Left lung (tissue), 10 donors: ENCODE results near the gene PCSK1. TPM values are rescaled to one million over a fixed set of nuclear protein-coding genes. Genes with fewer than 3 reads are reported as not detected.

Experiments
- ATAC-seq: fragments of 200-7000 bp; cut with Tn5 transposase; one replicate; pipeline ENCODE4 v1.9.1; 2020; ENCODE audit warnings: moderate library complexity
- DNase-seq, 4 donors: peaks; one replicate each; pipeline ENCODE4 v3.0.0-alpha.2; 2013 to 2020
- H3K27ac ChIP-seq, 2 donors: fragments of 200-600 bp; sonication (generic) in 1 of 2; one replicate each; pipeline versions ENCODE4 v1.5.0 to v1.8.0; 2020 to 2021
- H3K27me3 ChIP-seq, 2 donors: fragments of 200-600 bp; sonication (generic) in 1 of 2; one replicate each; pipeline versions ENCODE4 v1.5.0 to v1.8.0; 2020 to 2021
- H3K36me3 ChIP-seq, 2 donors: fragments of 200-600 bp; sonication (generic) in 1 of 2; one replicate each; pipeline versions ENCODE4 v1.5.0 to v1.8.0; 2020 to 2021
- H3K4me1 ChIP-seq, 2 donors: fragments of 200-600 bp; one replicate each; pipeline ENCODE4 v1.8.0; 2021
- H3K4me3 ChIP-seq, 2 donors: fragments of 200-600 bp; sonication (generic) in 1 of 2; one replicate each; pipeline versions ENCODE4 v1.5.0 to v1.8.0; 2020 to 2021; ENCODE audit warnings: mild to moderate bottlenecking in 1 of 2
- H3K9me3 ChIP-seq, 2 donors: fragments of 200-600 bp; sonication (generic) in 1 of 2; one replicate each; pipeline versions ENCODE4 v1.5.0 to v1.8.0; 2020 to 2021
- intact Hi-C, 2 donors: fragments of 100-400 bp; cut with DNase I; formaldehyde crosslinking; loops; one replicate each; pipeline versions ENCODE4 v1.11.2 to v1.14.2; 2022
- polyA plus RNA-seq, 6 donors: library from polyadenylated mRNA; unstranded; fragments of 120-200 nt; gene quantifications; one replicate each; pipeline ENCODE4 v1.2.1, GENCODE V29; 2013; ENCODE audit not compliant: insufficient read length in 6 of 6
- total RNA-seq, 2 donors: library from RNA; stranded (reverse); fragmentation: NEBNext Ultra II Directional; extraction: Animal tissue kit (Norgen Biotek cat#: 25700); gene quantifications; one replicate each; pipeline ENCODE4 v1.2.1, GENCODE V29; 2021
- TF ChIP-seq, protein P1 (sequence below), 2 donors: fragments of 200-600 bp; sonication (generic) in 1 of 2; IDR thresholded peaks; one replicate each; pipeline versions ENCODE4 v1.5.0 to v1.8.0; 2021; ENCODE audit warnings: antibody characterized with exemption in 2 of 2
- donor health status: DM: no; HTN: yes; CAD: no.
- donor health status: DM: no; HTN: no; CAD: no.

Gene PCSK1
- total and polyA plus RNA-seq, 8 donors = 0.15 to 0.93 (median 0.50) TPM

DNA sequence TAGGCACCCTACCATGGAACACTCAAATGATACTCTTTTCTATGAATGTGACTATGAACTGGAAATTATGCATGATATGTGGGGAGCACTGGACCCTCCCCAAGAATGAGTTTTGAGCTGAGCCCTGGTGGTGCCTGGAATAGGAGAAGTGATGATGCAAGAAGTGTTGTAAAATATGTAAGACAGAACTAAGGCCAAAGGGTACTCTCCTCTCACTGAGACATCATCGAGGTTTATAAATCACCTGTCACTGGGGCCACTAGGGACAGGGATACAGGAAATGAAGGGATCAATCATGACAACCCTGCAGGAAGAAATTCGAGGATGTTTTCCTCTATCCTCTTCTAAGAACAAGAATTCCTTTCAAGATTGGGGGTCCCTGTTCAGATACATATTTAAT, 45.4 kb downstream of the PCSK1 start:
- DNase-seq (no peak), ATAC-seq (no peak)
- Histone ChIP-seq H3K4me1 (no peaks in the 10 kb centered on the region), H3K4me3 (no peak overlapping the region), H3K36me3 (no peaks in the 10 kb centered on the region), H3K27ac (no peak overlapping the region), H3K27me3 (no peaks in the 10 kb centered on the region), H3K9me3 (no peaks in the 10 kb centered on the region)
- intact Hi-C loops = no loop called here
- TF ChIP-seq, protein P1, sequence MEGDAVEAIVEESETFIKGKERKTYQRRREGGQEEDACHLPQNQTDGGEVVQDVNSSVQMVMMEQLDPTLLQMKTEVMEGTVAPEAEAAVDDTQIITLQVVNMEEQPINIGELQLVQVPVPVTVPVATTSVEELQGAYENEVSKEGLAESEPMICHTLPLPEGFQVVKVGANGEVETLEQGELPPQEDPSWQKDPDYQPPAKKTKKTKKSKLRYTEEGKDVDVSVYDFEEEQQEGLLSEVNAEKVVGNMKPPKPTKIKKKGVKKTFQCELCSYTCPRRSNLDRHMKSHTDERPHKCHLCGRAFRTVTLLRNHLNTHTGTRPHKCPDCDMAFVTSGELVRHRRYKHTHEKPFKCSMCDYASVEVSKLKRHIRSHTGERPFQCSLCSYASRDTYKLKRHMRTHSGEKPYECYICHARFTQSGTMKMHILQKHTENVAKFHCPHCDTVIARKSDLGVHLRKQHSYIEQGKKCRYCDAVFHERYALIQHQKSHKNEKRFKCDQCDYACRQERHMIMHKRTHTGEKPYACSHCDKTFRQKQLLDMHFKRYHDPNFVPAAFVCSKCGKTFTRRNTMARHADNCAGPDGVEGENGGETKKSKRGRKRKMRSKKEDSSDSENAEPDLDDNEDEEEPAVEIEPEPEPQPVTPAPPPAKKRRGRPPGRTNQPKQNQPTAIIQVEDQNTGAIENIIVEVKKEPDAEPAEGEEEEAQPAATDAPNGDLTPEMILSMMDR (IDR thresholded peaks at IDR 0.05) = no peak

DNA sequence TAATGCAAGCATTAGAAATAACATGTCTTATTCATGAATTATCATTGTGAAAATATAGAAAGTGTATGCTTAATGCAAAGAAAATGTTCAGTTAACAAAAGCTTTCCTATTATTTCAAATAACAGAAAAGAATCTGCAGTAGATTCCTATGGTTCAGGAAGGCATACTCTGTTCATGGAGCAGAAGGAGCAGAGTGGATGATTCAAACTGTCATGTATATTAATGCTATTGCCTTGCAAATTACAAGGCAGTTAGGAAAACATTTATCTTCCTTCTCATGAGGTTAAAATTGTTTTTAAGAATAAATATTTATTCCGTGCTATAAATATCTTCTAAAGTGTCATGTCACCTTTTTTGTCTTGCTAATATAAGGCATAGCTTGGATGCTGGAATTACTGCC, 47.5 kb downstream of the PCSK1 start:
- H3K27ac ChIP-seq = no peak overlapping the region
- ATAC-seq (no peak), DNase-seq (no peak)
- no peaks in the 10 kb centered on the region for H3K36me3 ChIP-seq
- no peaks in the 10 kb centered on the region for H3K9me3 ChIP-seq
- intact Hi-C loops = no loop called here
- no peaks in the 10 kb centered on the region for H3K4me1 ChIP-seq
- H3K27me3 ChIP-seq = no peaks in the 10 kb centered on the region
- no peak overlapping the region for H3K4me3 ChIP-seq
- TF ChIP-seq, protein P1 (IDR thresholded peaks at IDR 0.05) = no peak

DNA sequence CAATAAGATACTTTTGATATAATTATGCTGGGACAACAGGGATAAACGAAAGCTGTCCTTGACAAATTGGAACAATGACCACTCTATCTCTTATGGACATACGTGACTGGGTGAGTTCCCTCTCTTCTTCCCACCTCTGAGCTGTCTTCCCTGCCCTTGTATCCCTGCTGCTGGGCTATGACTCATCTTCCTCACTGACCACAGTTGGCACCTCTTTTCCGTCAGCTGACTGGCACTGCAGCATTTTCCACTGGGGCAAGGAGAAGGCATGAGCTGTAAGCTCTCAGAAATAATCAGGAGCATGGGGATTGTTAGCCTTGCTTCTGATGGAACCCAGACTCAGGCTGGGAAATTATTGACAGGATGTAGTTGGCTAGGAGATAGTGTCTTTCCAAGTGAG, 48.7 kb downstream of the PCSK1 start:
- Histone ChIP-seq H3K27ac (no peak overlapping the region), H3K4me3 (no peak overlapping the region), H3K27me3 (no peaks in the 10 kb centered on the region), H3K36me3 (no peaks in the 10 kb centered on the region), H3K9me3 (no peaks in the 10 kb centered on the region), H3K4me1 (no peaks in the 10 kb centered on the region)
- intact Hi-C loops = no loop called here
- TF ChIP-seq, protein P1 (IDR thresholded peaks at IDR 0.05) = no peak
- DNase-seq (no peak), ATAC-seq (no peak)

DNA sequence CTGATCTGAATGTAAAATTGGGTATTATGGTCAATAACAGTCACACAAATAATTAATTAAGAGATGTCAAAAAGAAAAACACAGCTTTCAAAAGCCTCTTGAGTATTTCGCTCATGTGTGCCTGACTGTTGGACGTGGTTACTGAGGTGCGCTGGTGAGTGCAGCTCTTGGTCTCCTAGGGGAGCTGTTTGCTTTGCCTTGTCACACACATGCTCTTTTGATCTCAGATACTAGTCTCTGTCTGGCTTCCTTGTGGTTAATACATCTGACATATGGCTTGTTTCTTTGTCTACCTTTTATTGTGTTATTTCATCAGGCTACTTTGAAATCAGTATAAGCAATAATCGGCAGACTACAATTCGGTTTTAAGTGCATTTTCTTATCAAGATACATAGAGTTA, 51.5 kb downstream of the PCSK1 start:
- Histone ChIP-seq H3K4me3 (no peak overlapping the region), H3K27me3 (no peaks in the 10 kb centered on the region), H3K27ac (no peak overlapping the region), H3K36me3 (no peaks in the 10 kb centered on the region), H3K4me1 (no peaks in the 10 kb centered on the region), H3K9me3 (no peaks in the 10 kb centered on the region)
- DNase-seq = no peak
- no peak for ATAC-seq
- intact Hi-C loops = no loop called here
- TF ChIP-seq, protein P1 (IDR thresholded peaks at IDR 0.05) = no peak

DNA sequence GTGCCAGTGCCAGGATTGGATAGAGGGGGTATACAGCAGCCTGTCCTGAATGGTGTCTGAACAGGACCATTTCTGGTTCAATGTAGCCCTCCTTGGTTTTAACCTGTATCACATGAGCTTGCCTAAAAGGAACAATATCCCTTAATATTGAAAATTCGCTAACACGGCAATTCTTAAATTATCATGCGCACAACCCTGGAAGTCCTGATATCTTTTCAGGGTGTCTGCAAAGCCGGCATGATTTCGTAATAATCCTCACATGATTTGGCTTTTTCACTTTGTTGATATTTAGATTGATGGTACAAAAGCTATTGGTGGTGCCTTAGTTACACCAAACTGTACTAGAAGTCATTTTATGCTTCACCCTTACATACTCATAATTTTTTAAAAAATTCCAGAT, 53.2 kb downstream of the PCSK1 start:
- intact Hi-C loops = no loop called here

More for the DNA sequence above, 53.2 kb downstream of the PCSK1 start:
- Histone ChIP-seq H3K36me3 (no peaks in the 10 kb centered on the region), H3K9me3 (no peaks in the 10 kb centered on the region), H3K4me3 (no peak overlapping the region), H3K27ac (no peak overlapping the region), H3K27me3 (no peaks in the 10 kb centered on the region), H3K4me1 (no peaks in the 10 kb centered on the region)
- TF ChIP-seq, protein P1 (IDR thresholded peaks at IDR 0.05) = no peak
- no peak for ATAC-seq
- DNase-seq = no peak
